K562 (cell line): ENCODE results near the gene TOMM6. TPM values are rescaled to one million over a fixed set of nuclear protein-coding genes. Genes with fewer than 3 reads are reported as not detected.

Experiments used
- BCOR ChIP-seq: fragments of 450-650 bp; IDR thresholded peaks from 2 replicates; pipeline ENCODE4 v1.6.1; 2016
- FOS ChIP-seq: IDR thresholded peaks from 3 replicates; pipeline ENCODE4 v1.6.1; 2011; ENCODE audit not compliant: insufficient read length; ENCODE audit errors: extremely low read depth
- HCFC1 ChIP-seq: IDR thresholded peaks from 2 replicates; pipeline ENCODE4 v1.6.1; 2012; ENCODE audit warnings: low read depth, low read length, improper control_type of control experiment
- JUND ChIP-seq, 2 experiments: IDR thresholded peaks; 2 replicates in 1 of 2; 3 replicates in 1 of 2; pipeline ENCODE4 v1.6.1; 2011; ENCODE audit warnings: borderline replicate concordance in 2 of 2, low read depth in 2 of 2, low read length in 2 of 2, improper control_type of control experiment in 1 of 2, missing biosample characterization in 1 of 2, missing genetic modification characterization in 1 of 2, missing genetic modification reagents in 1 of 2
- KDM4B ChIP-seq, 2 experiments: fragments of 450-650 bp in 1 of 2; sonication (generic) in 1 of 2; IDR thresholded peaks; 2 replicates each; pipeline ENCODE4 v1.6.1; 2016 to 2017; ENCODE audit warnings: borderline replicate concordance in 2 of 2, antibody characterized with exemption in 1 of 2, low read depth in 1 of 2, mild to moderate bottlenecking in 1 of 2
- MEF2D ChIP-seq: conservative IDR thresholded peaks from 2 replicates; pipeline ENCODE4 v1.6.1; 2016; ENCODE audit warnings: low read depth, missing genetic modification characterization, missing compliant biosample characterization
- NELFE ChIP-seq: IDR thresholded peaks from 2 replicates; pipeline ENCODE4 v1.6.1; 2011; ENCODE audit warnings: mild to moderate bottlenecking; ENCODE audit not compliant: insufficient read depth, insufficient read length
- NFE2L1 ChIP-seq: fragments of 450-650 bp; IDR thresholded peaks from 2 replicates; pipeline ENCODE4 v1.6.1; 2016; ENCODE audit warnings: missing genetic modification characterization, low read depth, mild to moderate bottlenecking, missing compliant biosample characterization, moderate library complexity, borderline replicate concordance
- PCBP1 ChIP-seq: fragments of 200-400 bp; formaldehyde crosslinking; IDR thresholded peaks from 2 replicates; pipeline ENCODE4 v1.6.1; 2018; ENCODE audit warnings: mild to moderate bottlenecking, low read depth, low read length; ENCODE audit not compliant: poor library complexity, severe bottlenecking
- POLR2A ChIP-seq: fragments of 450-650 bp; conservative IDR thresholded peaks from 2 replicates; pipeline ENCODE4 v1.6.1; 2016
- POLR2AphosphoS2 ChIP-seq: IDR thresholded peaks from 2 replicates; pipeline ENCODE4 v1.6.1; 2012; ENCODE audit warnings: low read length, improper control_type of control experiment
- RBBP5 ChIP-seq: fragments of 200-600 bp; sonication (generic); IDR thresholded peaks from 2 replicates; pipeline ENCODE4 v1.6.1; 2012; ENCODE audit warnings: borderline replicate concordance, mild to moderate bottlenecking, low read length, control low read depth, inconsistent platforms; ENCODE audit not compliant: insufficient read depth, poor library complexity, severe bottlenecking
- RFX5 ChIP-seq: IDR thresholded peaks from 2 replicates; pipeline ENCODE4 v1.6.1; 2011; ENCODE audit warnings: low read depth, mild to moderate bottlenecking, improper control_type of control experiment, low read length
- TSC22D4 ChIP-seq: fragments of 450-650 bp; IDR thresholded peaks from 2 replicates; pipeline ENCODE4 v1.6.1; 2016; ENCODE audit warnings: missing genetic modification characterization, missing biosample characterization, control low read depth
- ZNF561 ChIP-seq: fragments of 450-650 bp; formaldehyde crosslinking; conservative IDR thresholded peaks from 2 replicates; pipeline ENCODE4 v1.4.0; 2020; ENCODE audit warnings: mild to moderate bottlenecking, moderate library complexity
- polyA plus RNA-seq, 8 experiments: library from polyadenylated mRNA; depleted of rRNA in 4 of 8; stranded (reverse) in 5 of 8; unstranded in 3 of 8; fragments of >200 nt; fragmentation: Nextera tagmentation in 2 of 8; fragmentation: Illumina TruSeq in 1 of 8; extraction: Ambion mirVana in 2 of 8; extraction: Trizol in 1 of 8; gene quantifications; 2 replicates each; pipeline versions ENCODE4 v1.2.1 to v1.2.3, GENCODE V29; 2011 to 2014; ENCODE audit warnings: inconsistent platforms in 1 of 8, missing spikeins in 1 of 8
- total RNA-seq, 7 experiments: library from RNA; depleted of rRNA in 6 of 7; stranded (reverse); fragments of >200 nt in 6 of 7; fragmentation: Illumina TruSeq in 2 of 7; extraction: Trizol in 2 of 7; gene quantifications; 2 replicates each; pipeline versions ENCODE4 v1.2.1 to v1.2.3, GENCODE V29; 2011 to 2021; ENCODE audit warnings: low replicate concordance in 1 of 7
- TF ChIP-seq, protein P1 (sequence below), 2 experiments: fragments of 450-650 bp in 1 of 2; sonication (generic) in 1 of 2; formaldehyde crosslinking in 1 of 2; IDR thresholded peaks; 2 replicates each; pipeline versions ENCODE4 v1.7.1 to v1.9.0; 2016 to 2022; ENCODE audit warnings: inconsistent platforms in 1 of 2, mild to moderate bottlenecking in 1 of 2, missing genetic modification reagents in 1 of 2

The TOMM6 gene
- total and polyA plus RNA-seq, 9 of the 15 experiments (the other 6 are each of a cell fraction or from before 2014, with no cell fraction given), result 380 to 2,097 (median 1,065) TPM

DNA sequence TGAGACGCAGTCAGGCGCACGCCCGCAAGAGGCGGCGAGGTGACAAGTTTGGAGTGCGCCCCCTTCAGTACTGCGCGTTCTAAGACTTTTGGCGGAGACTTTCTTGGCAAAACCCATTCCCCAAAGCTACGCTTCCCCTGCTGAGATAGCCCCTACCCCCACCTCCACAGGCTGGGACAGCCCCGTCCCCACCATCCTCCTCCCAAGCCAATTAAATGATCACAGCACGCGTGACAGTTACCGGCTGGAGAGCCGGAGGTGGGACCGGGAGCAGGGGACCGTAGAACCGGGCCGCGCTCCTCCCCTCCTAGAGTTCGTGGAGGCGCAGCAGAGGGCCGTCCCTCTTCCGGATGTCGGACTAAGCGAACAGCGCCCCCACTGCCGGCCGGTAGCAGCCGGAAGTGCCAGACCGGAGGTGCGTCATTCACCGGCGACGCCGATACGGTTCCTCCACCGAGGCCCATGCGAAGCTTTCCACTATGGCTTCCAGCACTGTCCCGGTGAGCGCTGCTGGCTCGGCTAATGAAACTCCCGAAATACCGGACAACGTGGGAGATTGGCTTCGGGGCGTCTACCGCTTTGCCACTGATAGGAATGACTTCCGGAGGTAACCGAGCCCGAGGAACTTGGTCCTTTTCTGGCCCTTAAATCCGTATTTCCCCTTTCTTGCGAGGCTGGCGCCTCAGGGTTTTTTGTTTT lies at the start of gene TOMM6 (continued):
- TF ChIP-seq, protein P1, sequence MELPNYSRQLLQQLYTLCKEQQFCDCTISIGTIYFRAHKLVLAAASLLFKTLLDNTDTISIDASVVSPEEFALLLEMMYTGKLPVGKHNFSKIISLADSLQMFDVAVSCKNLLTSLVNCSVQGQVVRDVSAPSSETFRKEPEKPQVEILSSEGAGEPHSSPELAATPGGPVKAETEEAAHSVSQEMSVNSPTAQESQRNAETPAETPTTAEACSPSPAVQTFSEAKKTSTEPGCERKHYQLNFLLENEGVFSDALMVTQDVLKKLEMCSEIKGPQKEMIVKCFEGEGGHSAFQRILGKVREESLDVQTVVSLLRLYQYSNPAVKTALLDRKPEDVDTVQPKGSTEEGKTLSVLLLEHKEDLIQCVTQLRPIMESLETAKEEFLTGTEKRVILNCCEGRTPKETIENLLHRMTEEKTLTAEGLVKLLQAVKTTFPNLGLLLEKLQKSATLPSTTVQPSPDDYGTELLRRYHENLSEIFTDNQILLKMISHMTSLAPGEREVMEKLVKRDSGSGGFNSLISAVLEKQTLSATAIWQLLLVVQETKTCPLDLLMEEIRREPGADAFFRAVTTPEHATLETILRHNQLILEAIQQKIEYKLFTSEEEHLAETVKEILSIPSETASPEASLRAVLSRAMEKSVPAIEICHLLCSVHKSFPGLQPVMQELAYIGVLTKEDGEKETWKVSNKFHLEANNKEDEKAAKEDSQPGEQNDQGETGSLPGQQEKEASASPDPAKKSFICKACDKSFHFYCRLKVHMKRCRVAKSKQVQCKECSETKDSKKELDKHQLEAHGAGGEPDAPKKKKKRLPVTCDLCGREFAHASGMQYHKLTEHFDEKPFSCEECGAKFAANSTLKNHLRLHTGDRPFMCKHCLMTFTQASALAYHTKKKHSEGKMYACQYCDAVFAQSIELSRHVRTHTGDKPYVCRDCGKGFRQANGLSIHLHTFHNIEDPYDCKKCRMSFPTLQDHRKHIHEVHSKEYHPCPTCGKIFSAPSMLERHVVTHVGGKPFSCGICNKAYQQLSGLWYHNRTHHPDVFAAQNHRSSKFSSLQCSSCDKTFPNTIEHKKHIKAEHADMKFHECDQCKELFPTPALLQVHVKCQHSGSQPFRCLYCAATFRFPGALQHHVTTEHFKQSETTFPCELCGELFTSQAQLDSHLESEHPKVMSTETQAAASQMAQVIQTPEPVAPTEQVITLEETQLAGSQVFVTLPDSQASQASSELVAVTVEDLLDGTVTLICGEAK (IDR thresholded peaks at IDR 0.05), result peak; percentile 98
- TF ChIP-seq, protein P1 (CRISPR knock-in tag; IDR thresholded peaks at IDR 0.05), result no peak
- TF ChIP-seq JUND (IDR thresholded peaks at IDR 0.05; ENCODE audit: borderline replicate concordance, low read depth, low read length), result peak; percentile 78
- TF ChIP-seq JUND (tag; IDR thresholded peaks at IDR 0.05; ENCODE audit: borderline replicate concordance, low read depth, low read length), result peak; percentile 58; the same call in 1 of the 3 replicates
- no peak for TF ChIP-seq TSC22D4 (tag)
- no peak for TF ChIP-seq NELFE
- TF ChIP-seq RFX5, result no peak
- no peak for TF ChIP-seq NFE2L1 (tag)
- peak; percentile 68 for TF ChIP-seq BCOR
- peak; percentile 99 for TF ChIP-seq POLR2A
- no peak for TF ChIP-seq FOS
- peak; percentile 64 for TF ChIP-seq PCBP1
- peak; percentile 62; the same call in 1 of the 2 replicates for TF ChIP-seq POLR2AphosphoS2
- peak; percentile 98 for TF ChIP-seq RBBP5
- TF ChIP-seq MEF2D (tag), result no peak
- peak; percentile 90 for TF ChIP-seq HCFC1
- peak in 1 of 2 experiments; percentile 90; a peak in 1 of 4 replicates for TF ChIP-seq KDM4B (IDR thresholded peaks at IDR 0.05; ENCODE audit: borderline replicate concordance in 2 of 2, low read depth in 1 of 2)
- 0 out of 2 replicates have a peak, but pooled peaks have one; percentile 7 for TF ChIP-seq ZNF561 (CRISPR knock-in tag)
